WTC11 (cell line): ENCODE measurements around the gene UBAP2L. TPM values are rescaled to one million over a fixed set of nuclear protein-coding genes. Genes with fewer than 3 reads are reported as not detected.
A peak's percentile ranks its signal among the peaks of the same experiment; 100 is the strongest.
"Not testable (repeated sequence)": the region's sequence is repeated elsewhere in the genome, so short reads cannot be mapped to it uniquely, and the experiment has no call there.

Source experiments
- ATAC-seq: fragments of 200-7000 bp; cut with Tn5 transposase; 2 replicates; pipeline ENCODE4 v1.10.0; 2021; ENCODE audit warnings: mild to moderate bottlenecking, moderate library complexity
- CTCF ChIA-PET: fragments of 300-600 bp; sonication (Branson Sonifier 250); formaldehyde crosslinking; loops from one replicate; lab custom pipeline; 2021; ENCODE audit warnings: antibody characterized with exemption; lab: Charles Lee
- POLR2A ChIA-PET: fragments of 350-600 bp; sonication (Branson Sonifier 250); formaldehyde crosslinking; loops from one replicate; lab custom pipeline; 2021; ENCODE audit warnings: antibody characterized with exemption; lab: Charles Lee
- DNase-seq: peaks from one replicate; pipeline ENCODE4 v3.0.0; 2021; ENCODE audit warnings: low spot score
- H3K27ac Mint-ChIP-seq: 2 replicates; pipeline ENCODE4 v1.8.0; 2021; ENCODE audit warnings: mixed read lengths
- H3K27me3 Mint-ChIP-seq: 2 replicates; pipeline ENCODE4 v1.8.0; 2021; ENCODE audit warnings: low read depth, mild to moderate bottlenecking, moderate library complexity, mixed read lengths
- H3K36me3 Mint-ChIP-seq: 2 replicates; pipeline ENCODE4 v1.8.0; 2021; ENCODE audit warnings: mixed read lengths
- H3K4me1 Mint-ChIP-seq: 2 replicates; pipeline ENCODE4 v1.8.0; 2022; ENCODE audit warnings: mixed read lengths
- H3K4me3 Mint-ChIP-seq: 2 replicates; pipeline ENCODE4 v1.8.0; 2021; ENCODE audit warnings: mild to moderate bottlenecking, moderate library complexity, mixed read lengths
- H3K9me3 Mint-ChIP-seq: 2 replicates; pipeline ENCODE4 v1.8.0; 2021; ENCODE audit warnings: mixed read lengths
- CBFB ChIP-seq: sonication (generic); formaldehyde crosslinking; IDR thresholded peaks from 2 replicates; pipeline ENCODE4 v1.8.1; 2022; ENCODE audit warnings: mild to moderate bottlenecking, low read depth, missing genetic modification reagents
- GRHL2 ChIP-seq: fragments of 250-450 bp; sonication (Bioruptor Pico); IDR thresholded peaks from 2 replicates; pipeline ENCODE4 v1.8.0; 2022; ENCODE audit warnings: mild to moderate bottlenecking, moderate library complexity; ENCODE audit not compliant: insufficient replicate concordance, severe bottlenecking
- HMGA2 ChIP-seq: fragments of 250-450 bp; sonication (Bioruptor Pico); IDR thresholded peaks from 2 replicates; pipeline ENCODE4 v1.4.0; 2021; ENCODE audit warnings: mild to moderate bottlenecking, moderate library complexity
- IRF2 ChIP-seq: sonication (generic); formaldehyde crosslinking; IDR thresholded peaks from 2 replicates; pipeline ENCODE4 v1.8.0; 2022; ENCODE audit warnings: low read depth, missing genetic modification reagents, borderline replicate concordance
- NFATC4 ChIP-seq: fragments of 250-450 bp; sonication (Bioruptor Pico); IDR thresholded peaks from 2 replicates; pipeline ENCODE4 v1.9.0; 2021; ENCODE audit warnings: mild to moderate bottlenecking
- NR3C1 ChIP-seq: sonication (generic); formaldehyde crosslinking; conservative IDR thresholded peaks from 2 replicates; pipeline ENCODE4 v1.8.1; 2023; ENCODE audit warnings: low read depth, mild to moderate bottlenecking, missing genetic modification reagents
- OVOL2 ChIP-seq: fragments of 250-450 bp; sonication (Bioruptor Pico); IDR thresholded peaks from 2 replicates; pipeline ENCODE4 v1.9.0; 2021; ENCODE audit warnings: mild to moderate bottlenecking, borderline replicate concordance
- RORB ChIP-seq: fragments of 250-450 bp; sonication (Bioruptor Pico); IDR thresholded peaks from 2 replicates; pipeline ENCODE4 v1.9.0; 2021; ENCODE audit warnings: mild to moderate bottlenecking
- SMAD3 ChIP-seq: sonication (generic); formaldehyde crosslinking; IDR thresholded peaks from 2 replicates; pipeline ENCODE4 v1.8.0; 2022; ENCODE audit warnings: missing genetic modification reagents, mild to moderate bottlenecking, borderline replicate concordance
- SP1 ChIP-seq: sonication (generic); formaldehyde crosslinking; conservative IDR thresholded peaks from 2 replicates; pipeline ENCODE4 v1.8.1; 2022; ENCODE audit warnings: missing genetic modification reagents
- STAT6 ChIP-seq: sonication (generic); formaldehyde crosslinking; conservative IDR thresholded peaks from 2 replicates; pipeline ENCODE4 v1.8.1; 2023; ENCODE audit warnings: mild to moderate bottlenecking, low read depth, missing genetic modification reagents, moderate library complexity
- TEAD1 ChIP-seq: sonication (generic); formaldehyde crosslinking; IDR thresholded peaks from 2 replicates; pipeline ENCODE4 v1.8.0; 2022; ENCODE audit warnings: mild to moderate bottlenecking, missing genetic modification reagents
- ZBTB21 ChIP-seq: sonication (generic); formaldehyde crosslinking; IDR thresholded peaks from 2 replicates; pipeline ENCODE4 v1.8.1; 2023; ENCODE audit warnings: mild to moderate bottlenecking, missing genetic modification reagents, borderline replicate concordance
- ZMAT4 ChIP-seq: fragments of 250-450 bp; sonication (Bioruptor Pico); IDR thresholded peaks from 2 replicates; pipeline ENCODE4 v1.9.0; 2021; ENCODE audit warnings: mild to moderate bottlenecking
- ZNF121 ChIP-seq: sonication (generic); formaldehyde crosslinking; IDR thresholded peaks from 2 replicates; pipeline ENCODE4 v1.8.0; 2023; ENCODE audit warnings: missing genetic modification reagents
- ZNF219 ChIP-seq: sonication (generic); formaldehyde crosslinking; IDR thresholded peaks from 2 replicates; pipeline ENCODE4 v1.8.0; 2023; ENCODE audit warnings: missing genetic modification reagents, mild to moderate bottlenecking, borderline replicate concordance
- total RNA-seq: library from RNA; stranded (reverse); gene quantifications from 3 replicates; pipeline ENCODE4 v1.2.3, GENCODE V29; 2021
- TF ChIP-seq, protein P1 (sequence below): sonication (generic); formaldehyde crosslinking; IDR thresholded peaks from 2 replicates; pipeline ENCODE4 v1.8.1; 2023; ENCODE audit warnings: mild to moderate bottlenecking, missing genetic modification reagents
- TF ChIP-seq, protein P2 (sequence below): fragments of 250-450 bp; sonication (Bioruptor Pico); IDR thresholded peaks from 2 replicates; pipeline ENCODE4 v1.9.0; 2021; ENCODE audit warnings: moderate library complexity, mild to moderate bottlenecking, inconsistent platforms, borderline replicate concordance
- TF ChIP-seq, protein P3 (sequence below): sonication (generic); formaldehyde crosslinking; IDR thresholded peaks from 2 replicates; pipeline ENCODE4 v1.8.0; 2022; ENCODE audit warnings: mild to moderate bottlenecking, missing genetic modification reagents

The UBAP2L gene
- total RNA-seq, 1 experiment from 2014 or later, result 205 TPM

GRCh38 chr1:154276797-154277196 lies 56.0 kb downstream of the UBAP2L start:
- TF ChIP-seq ZBTB21 (CRISPR knock-in tag), result no peak
- no peak for TF ChIP-seq RORB
- TF ChIP-seq SMAD3 (CRISPR knock-in tag), result no peak
- TF ChIP-seq, protein P1, sequence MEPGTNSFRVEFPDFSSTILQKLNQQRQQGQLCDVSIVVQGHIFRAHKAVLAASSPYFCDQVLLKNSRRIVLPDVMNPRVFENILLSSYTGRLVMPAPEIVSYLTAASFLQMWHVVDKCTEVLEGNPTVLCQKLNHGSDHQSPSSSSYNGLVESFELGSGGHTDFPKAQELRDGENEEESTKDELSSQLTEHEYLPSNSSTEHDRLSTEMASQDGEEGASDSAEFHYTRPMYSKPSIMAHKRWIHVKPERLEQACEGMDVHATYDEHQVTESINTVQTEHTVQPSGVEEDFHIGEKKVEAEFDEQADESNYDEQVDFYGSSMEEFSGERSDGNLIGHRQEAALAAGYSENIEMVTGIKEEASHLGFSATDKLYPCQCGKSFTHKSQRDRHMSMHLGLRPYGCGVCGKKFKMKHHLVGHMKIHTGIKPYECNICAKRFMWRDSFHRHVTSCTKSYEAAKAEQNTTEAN (CRISPR knock-in tag), result no peak
- TF ChIP-seq IRF2, result no peak
- TF ChIP-seq ZNF121 (CRISPR knock-in tag), result no peak
- TF ChIP-seq, protein P2, sequence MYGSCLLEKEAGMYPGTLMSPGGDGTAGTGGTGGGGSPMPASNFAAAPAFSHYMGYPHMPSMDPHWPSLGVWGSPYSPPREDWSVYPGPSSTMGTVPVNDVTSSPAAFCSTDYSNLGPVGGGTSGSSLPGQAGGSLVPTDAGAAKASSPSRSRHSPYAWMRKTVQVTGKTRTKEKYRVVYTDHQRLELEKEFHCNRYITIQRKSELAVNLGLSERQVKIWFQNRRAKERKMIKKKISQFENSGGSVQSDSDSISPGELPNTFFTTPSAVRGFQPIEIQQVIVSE, result no peak
- TF ChIP-seq TEAD1 (CRISPR knock-in tag), result no peak
- TF ChIP-seq, protein P3, sequence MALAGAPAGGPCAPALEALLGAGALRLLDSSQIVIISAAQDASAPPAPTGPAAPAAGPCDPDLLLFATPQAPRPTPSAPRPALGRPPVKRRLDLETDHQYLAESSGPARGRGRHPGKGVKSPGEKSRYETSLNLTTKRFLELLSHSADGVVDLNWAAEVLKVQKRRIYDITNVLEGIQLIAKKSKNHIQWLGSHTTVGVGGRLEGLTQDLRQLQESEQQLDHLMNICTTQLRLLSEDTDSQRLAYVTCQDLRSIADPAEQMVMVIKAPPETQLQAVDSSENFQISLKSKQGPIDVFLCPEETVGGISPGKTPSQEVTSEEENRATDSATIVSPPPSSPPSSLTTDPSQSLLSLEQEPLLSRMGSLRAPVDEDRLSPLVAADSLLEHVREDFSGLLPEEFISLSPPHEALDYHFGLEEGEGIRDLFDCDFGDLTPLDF (CRISPR knock-in tag), result no peak
- no peak for TF ChIP-seq OVOL2
- TF ChIP-seq HMGA2, result no peak
- no peak for TF ChIP-seq ZMAT4
- no peak for TF ChIP-seq STAT6
- TF ChIP-seq GRHL2, result no peak
- no peak for TF ChIP-seq NFATC4 (CRISPR knock-in tag)
- no peak for TF ChIP-seq SP1 (CRISPR knock-in tag)
- no peak for TF ChIP-seq CBFB (CRISPR knock-in tag)
- TF ChIP-seq ZNF219 (CRISPR knock-in tag), result no peak
- TF ChIP-seq NR3C1 (CRISPR knock-in tag), result no peak
- no peak overlapping the region for H3K27ac Mint-ChIP-seq
- no peaks in the 10 kb centered on the region for H3K9me3 Mint-ChIP-seq
- H3K4me3 Mint-ChIP-seq, result no peak overlapping the region
- H3K27me3 Mint-ChIP-seq, result no peaks in the 10 kb centered on the region
- CTCF ChIA-PET, result interaction anchor here (0.6 to 2.4 kb wide), 12 partner anchors 14 to 270 kb away, joined by 3 to 35 read pairs (median 4); partner anchors contain the start of gene ATP8B2
- peaks cover 15% of the 10 kb centered on the region for H3K36me3 Mint-ChIP-seq
- POLR2A ChIA-PET, result interaction anchor here (0.6 to 0.7 kb wide), 2 partner anchors 25 to 132 kb away, joined by 3 read pairs; no protein-coding TSS in a partner anchor
- DNase-seq, result peak; percentile 38
- no peak for ATAC-seq
- H3K4me1 Mint-ChIP-seq, result peaks cover 11% of the 10 kb centered on the region

DNA sequence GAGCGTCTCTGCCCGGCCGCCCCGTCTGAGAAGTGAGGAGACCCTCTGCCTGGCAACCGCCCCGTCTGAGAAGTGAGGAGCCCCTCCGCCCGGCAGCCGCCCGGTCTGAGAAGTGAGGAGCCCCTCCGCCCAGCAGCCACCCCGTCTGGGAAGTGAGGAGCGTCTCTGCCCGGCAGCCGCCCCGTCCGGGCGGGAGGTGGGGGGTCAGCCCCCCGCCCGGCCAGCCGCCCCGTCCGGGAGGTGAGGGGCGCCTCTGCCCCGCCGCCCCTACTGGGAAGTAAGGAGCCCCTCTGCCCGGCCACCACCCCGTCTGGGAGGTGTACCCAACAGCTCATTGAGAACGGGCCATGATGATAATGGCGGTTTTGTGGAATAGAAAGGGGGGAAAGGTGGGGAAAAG lies 66.8 kb downstream of the UBAP2L start:
- ATAC-seq, H3K27me3 Mint-ChIP-seq, H3K36me3 Mint-ChIP-seq, H3K4me1 Mint-ChIP-seq, H3K27ac Mint-ChIP-seq, CTCF ChIA-PET, H3K9me3 Mint-ChIP-seq, POLR2A ChIA-PET, DNase-seq, H3K4me3 Mint-ChIP-seq: not testable (repeated sequence)
